Measurements from ENCODE around the gene TRIM59.

TRIM59 gene

GRCh38 chr3:160417311-160417710 lies 32.3 kb downstream of the TRIM59 start:
- Histone ChIP-seq H3K36me3 (ENCODE audit: control insufficient read depth, insufficient read depth, low read length) (peaks cover 4% of the 10 kb centered on the region), H3K9ac (ENCODE audit: low read length) (no peak overlapping the region), H3K27ac (ENCODE audit: low read depth, low read length) (no peak overlapping the region), H3K27me3 (ENCODE audit: control insufficient read depth, insufficient read depth, low read length) (no peaks in the 10 kb centered on the region), H3K4me3 (ENCODE audit: low read length) (no peak overlapping the region), H3K4me1 (ENCODE audit: control insufficient read depth, insufficient read depth, low read length) (no peaks in the 10 kb centered on the region)

GRCh38 chr3:160413613-160414248 lies 35.9 kb downstream of the TRIM59 start:
- H3K27me3 ChIP-seq (ENCODE audit: control insufficient read depth, insufficient read depth, low read length) = no peaks in the 10 kb centered on the region
- no peak overlapping the region for H3K4me3 ChIP-seq (ENCODE audit: low read length)
- H3K27ac ChIP-seq (ENCODE audit: low read depth, low read length) = no peak overlapping the region
- no peaks in the 10 kb centered on the region for H3K36me3 ChIP-seq (ENCODE audit: control insufficient read depth, insufficient read depth, low read length)
- H3K9ac ChIP-seq (ENCODE audit: low read length) = no peak overlapping the region
- H3K4me1 ChIP-seq (ENCODE audit: control insufficient read depth, insufficient read depth, low read length) = no peaks in the 10 kb centered on the region

- Histone ChIP-seq H3K27ac (ENCODE audit: low read depth, low read length) (no peak overlapping the region), H3K4me3 (ENCODE audit: low read length) (no peak overlapping the region), H3K27me3 (ENCODE audit: control insufficient read depth, insufficient read depth, low read length) (no peaks in the 10 kb centered on the region), H3K4me1 (ENCODE audit: control insufficient read depth, insufficient read depth, low read length) (no peaks in the 10 kb centered on the region), H3K9ac (ENCODE audit: low read length) (no peak overlapping the region), H3K36me3 (ENCODE audit: control insufficient read depth, insufficient read depth, low read length) (no peaks in the 10 kb centered on the region)
Observed at GRCh38 chr3:160412477-160412876, 37.1 kb downstream of the TRIM59 start.

GRCh38 chr3:160409812-160410610 lies 39.6 kb downstream of the TRIM59 start:
- Histone ChIP-seq H3K4me1 (ENCODE audit: control insufficient read depth, insufficient read depth, low read length) (no peaks in the 10 kb centered on the region), H3K4me3 (ENCODE audit: low read length) (no peak overlapping the region), H3K9ac (ENCODE audit: low read length) (no peak overlapping the region), H3K27ac (ENCODE audit: low read depth, low read length) (no peak overlapping the region), H3K36me3 (ENCODE audit: control insufficient read depth, insufficient read depth, low read length) (no peaks in the 10 kb centered on the region), H3K27me3 (ENCODE audit: control insufficient read depth, insufficient read depth, low read length) (no peaks in the 10 kb centered on the region)

GRCh38 chr3:160403796-160404470 lies 45.7 kb downstream of the TRIM59 start:
- Histone ChIP-seq H3K4me3 (ENCODE audit: low read length) (no peak overlapping the region), H3K36me3 (ENCODE audit: control insufficient read depth, insufficient read depth, low read length) (no peaks in the 10 kb centered on the region), H3K4me1 (ENCODE audit: control insufficient read depth, insufficient read depth, low read length) (no peaks in the 10 kb centered on the region), H3K27ac (ENCODE audit: low read depth, low read length) (peak overlapping the region; percentile 30), H3K9ac (ENCODE audit: low read length) (no peak overlapping the region), H3K27me3 (ENCODE audit: control insufficient read depth, insufficient read depth, low read length) (no peaks in the 10 kb centered on the region)

GRCh38 chr3:160403028-160403545 lies 46.5 kb downstream of the TRIM59 start:
- Histone ChIP-seq H3K4me3 (ENCODE audit: low read length) (no peak overlapping the region), H3K36me3 (ENCODE audit: control insufficient read depth, insufficient read depth, low read length) (no peaks in the 10 kb centered on the region), H3K27ac (ENCODE audit: low read depth, low read length) (no peak overlapping the region), H3K9ac (ENCODE audit: low read length) (no peak overlapping the region), H3K4me1 (ENCODE audit: control insufficient read depth, insufficient read depth, low read length) (peaks cover 4% of the 10 kb centered on the region), H3K27me3 (ENCODE audit: control insufficient read depth, insufficient read depth, low read length) (no peaks in the 10 kb centered on the region)

GRCh38 chr3:160402221-160403027 lies 47.2 kb downstream of the TRIM59 start:
- H3K27ac ChIP-seq (ENCODE audit: low read depth, low read length) = peak overlapping the region; percentile 8
- H3K4me1 ChIP-seq (ENCODE audit: control insufficient read depth, insufficient read depth, low read length) = peaks cover 4% of the 10 kb centered on the region
- no peak overlapping the region for H3K4me3 ChIP-seq (ENCODE audit: low read length)
- H3K27me3 ChIP-seq (ENCODE audit: control insufficient read depth, insufficient read depth, low read length) = no peaks in the 10 kb centered on the region
- H3K9ac ChIP-seq (ENCODE audit: low read length) = no peak overlapping the region
- H3K36me3 ChIP-seq (ENCODE audit: control insufficient read depth, insufficient read depth, low read length) = no peaks in the 10 kb centered on the region

- Histone ChIP-seq H3K9ac (ENCODE audit: low read length) (no peak overlapping the region), H3K27ac (ENCODE audit: low read depth, low read length) (no peak overlapping the region), H3K27me3 (ENCODE audit: control insufficient read depth, insufficient read depth, low read length) (no peaks in the 10 kb centered on the region), H3K4me3 (ENCODE audit: low read length) (peak overlapping the region; percentile 99), H3K36me3 (ENCODE audit: control insufficient read depth, insufficient read depth, low read length) (no peaks in the 10 kb centered on the region), H3K4me1 (ENCODE audit: control insufficient read depth, insufficient read depth, low read length) (peaks cover 4% of the 10 kb centered on the region)
Observed at GRCh38 chr3:160401291-160402095, 48.1 kb downstream of the TRIM59 start.

GRCh38 chr3:160400702-160401150 lies 48.9 kb downstream of the TRIM59 start:
- Histone ChIP-seq H3K27ac (ENCODE audit: low read depth, low read length) (peak overlapping the region; percentile 83), H3K36me3 (ENCODE audit: control insufficient read depth, insufficient read depth, low read length) (no peaks in the 10 kb centered on the region), H3K9ac (ENCODE audit: low read length) (no peak overlapping the region), H3K4me3 (ENCODE audit: low read length) (peak overlapping the region; percentile 99), H3K27me3 (ENCODE audit: control insufficient read depth, insufficient read depth, low read length) (no peaks in the 10 kb centered on the region), H3K4me1 (ENCODE audit: control insufficient read depth, insufficient read depth, low read length) (peaks cover 4% of the 10 kb centered on the region)

- H3K36me3 ChIP-seq (ENCODE audit: control insufficient read depth, insufficient read depth, low read length) = no peaks in the 10 kb centered on the region
- H3K4me3 ChIP-seq (ENCODE audit: low read length) = peak overlapping the region; percentile 99
- peak overlapping the region; percentile 83 for H3K27ac ChIP-seq (ENCODE audit: low read depth, low read length)
- peaks cover 4% of the 10 kb centered on the region for H3K4me1 ChIP-seq (ENCODE audit: control insufficient read depth, insufficient read depth, low read length)
- H3K9ac ChIP-seq (ENCODE audit: low read length) = peak overlapping the region; percentile 46
- H3K27me3 ChIP-seq (ENCODE audit: control insufficient read depth, insufficient read depth, low read length) = no peaks in the 10 kb centered on the region
Observed at GRCh38 chr3:160400030-160400701, 49.4 kb downstream of the TRIM59 start.

Measured in rectal smooth muscle tissue (tissue), 1 donor.